ENCODE results near the gene SIN3B.

Gene SIN3B

GRCh38 chr19:16868423-16869130 is 39.4 kb downstream of the SIN3B start:
- POLR2A ChIA-PET, result no interaction called here
- no peak for DNase-seq (ENCODE audit: extremely low spot score)
- CTCF ChIA-PET, result no interaction called here
- TF ChIP-seq ZNF384 (IDR thresholded peaks at IDR 0.05) (no peak), SP1 (IDR thresholded peaks at IDR 0.05) (no peak), SUZ12 (IDR thresholded peaks at IDR 0.05) (no peak), FOXK2 (IDR thresholded peaks at IDR 0.05) (no peak), HDGF (IDR thresholded peaks at IDR 0.05; ENCODE audit: borderline replicate concordance) (no peak), BHLHE40 (IDR thresholded peaks at IDR 0.05; ENCODE audit: borderline replicate concordance) (no peak), PKNOX1 (IDR thresholded peaks at IDR 0.05) (no peak), CTBP1 (IDR thresholded peaks at IDR 0.05; ENCODE audit: borderline replicate concordance) (no peak), LEF1 (IDR thresholded peaks at IDR 0.05; ENCODE audit: borderline replicate concordance) (no peak), FOXA1 (IDR thresholded peaks at IDR 0.05) (no peak), ELF4 (IDR thresholded peaks at IDR 0.05) (no peak), TARDBP (IDR thresholded peaks at IDR 0.05) (no peak), NFRKB (IDR thresholded peaks at IDR 0.05) (no peak)

GRCh38 chr19:16869331-16869972 is 40.3 kb downstream of the SIN3B start:
- POLR2A ChIA-PET, result no interaction called here

GRCh38 chr19:16871871-16872270 is 42.7 kb downstream of the SIN3B start:
- DNase-seq (ENCODE audit: extremely low spot score), result no peak
- CTCF ChIA-PET, result no interaction called here
- POLR2A ChIA-PET, result no interaction called here
- no peak for TF ChIP-seq NFRKB (IDR thresholded peaks at IDR 0.05)
- no peak for TF ChIP-seq FOXM1 (IDR thresholded peaks at IDR 0.05; ENCODE audit: borderline replicate concordance)
- TF ChIP-seq ELF4 (IDR thresholded peaks at IDR 0.05), result no peak
- no peak for TF ChIP-seq BHLHE40 (IDR thresholded peaks at IDR 0.05; ENCODE audit: borderline replicate concordance)
- no peak for TF ChIP-seq SUZ12 (IDR thresholded peaks at IDR 0.05)
- no peak for TF ChIP-seq HDGF (IDR thresholded peaks at IDR 0.05; ENCODE audit: borderline replicate concordance)

More at GRCh38 chr19:16869331-16869972, 40.3 kb downstream of the SIN3B start:
- CTCF ChIA-PET, result no interaction called here
- TF ChIP-seq HDGF (IDR thresholded peaks at IDR 0.05; ENCODE audit: borderline replicate concordance) (no peak), SP1 (IDR thresholded peaks at IDR 0.05) (no peak), PKNOX1 (IDR thresholded peaks at IDR 0.05) (no peak), LEF1 (IDR thresholded peaks at IDR 0.05; ENCODE audit: borderline replicate concordance) (no peak), FOXK2 (IDR thresholded peaks at IDR 0.05) (no peak), FOXA1 (IDR thresholded peaks at IDR 0.05) (no peak), FOXM1 (IDR thresholded peaks at IDR 0.05; ENCODE audit: borderline replicate concordance) (no peak), CTBP1 (IDR thresholded peaks at IDR 0.05; ENCODE audit: borderline replicate concordance) (no peak), ELF4 (IDR thresholded peaks at IDR 0.05) (no peak), ARNT (IDR thresholded peaks at IDR 0.05) (no peak)
- no peak for DNase-seq (ENCODE audit: extremely low spot score)

GRCh38 chr19:16872728-16873127 is 43.5 kb downstream of the SIN3B start:
- no peak for DNase-seq (ENCODE audit: extremely low spot score)
- no peak for TF ChIP-seq ZNF384 (IDR thresholded peaks at IDR 0.05)
- no peak for TF ChIP-seq ELF4 (IDR thresholded peaks at IDR 0.05)
- no peak for TF ChIP-seq SUZ12 (IDR thresholded peaks at IDR 0.05)
- no peak for TF ChIP-seq LEF1 (IDR thresholded peaks at IDR 0.05; ENCODE audit: borderline replicate concordance)
- no peak for TF ChIP-seq BHLHE40 (IDR thresholded peaks at IDR 0.05; ENCODE audit: borderline replicate concordance)
- no peak for TF ChIP-seq FOXM1 (IDR thresholded peaks at IDR 0.05; ENCODE audit: borderline replicate concordance)
- no peak for TF ChIP-seq PKNOX1 (IDR thresholded peaks at IDR 0.05)
- POLR2A ChIA-PET, result no interaction called here
- CTCF ChIA-PET, result no interaction called here

GRCh38 chr19:16873594-16873993 is 44.4 kb downstream of the SIN3B start:
- CTCF ChIA-PET, result no interaction called here
- TF ChIP-seq HDGF (IDR thresholded peaks at IDR 0.05; ENCODE audit: borderline replicate concordance) (no peak), NFRKB (IDR thresholded peaks at IDR 0.05) (no peak), SUZ12 (IDR thresholded peaks at IDR 0.05) (no peak), FOXA1 (IDR thresholded peaks at IDR 0.05) (no peak), LEF1 (IDR thresholded peaks at IDR 0.05; ENCODE audit: borderline replicate concordance) (no peak), CTBP1 (IDR thresholded peaks at IDR 0.05; ENCODE audit: borderline replicate concordance) (no peak), PKNOX1 (IDR thresholded peaks at IDR 0.05) (no peak), L3MBTL2 (conservative IDR thresholded peaks at IDR 0.05) (no peak), TARDBP (IDR thresholded peaks at IDR 0.05) (no peak)
- no peak for DNase-seq (ENCODE audit: extremely low spot score)
- POLR2A ChIA-PET, result no interaction called here
